ENCODE measurements around the gene GRK5.
"Not testable (repeated sequence)": the region's sequence is repeated elsewhere in the genome, so short reads cannot be mapped to it uniquely, and the experiment has no call there.

The GRK5 gene

DNA sequence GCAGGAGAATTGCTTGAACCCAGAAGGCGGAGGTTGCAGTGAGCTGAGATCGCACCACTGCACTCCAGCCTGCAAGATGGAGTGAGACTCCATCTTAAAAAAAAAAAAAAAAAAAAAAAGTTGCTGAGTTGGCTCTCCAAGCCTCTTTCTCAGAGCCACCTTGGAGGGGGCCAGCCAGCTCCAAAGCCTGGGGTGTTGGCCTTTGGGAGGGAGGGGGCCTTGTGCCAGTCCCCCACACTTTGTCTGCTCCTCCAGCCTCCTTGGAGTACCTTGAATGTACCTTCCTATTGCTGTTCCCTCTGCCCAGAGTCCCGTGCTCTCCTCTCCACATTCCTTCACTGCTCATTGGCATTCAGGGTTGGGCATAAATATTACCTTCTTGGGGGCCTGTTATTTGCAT lies 62.4 kb downstream of the GRK5 start:
- in situ Hi-C loops (cut with HindIII; ENCODE audit: low sequenced_read_pairs) = no loop called here

GRCh38 chr10:119270762-119271366 lies 63.5 kb downstream of the GRK5 start:
- in situ Hi-C loops (cut with HindIII; ENCODE audit: low sequenced_read_pairs) = no loop called here

DNA sequence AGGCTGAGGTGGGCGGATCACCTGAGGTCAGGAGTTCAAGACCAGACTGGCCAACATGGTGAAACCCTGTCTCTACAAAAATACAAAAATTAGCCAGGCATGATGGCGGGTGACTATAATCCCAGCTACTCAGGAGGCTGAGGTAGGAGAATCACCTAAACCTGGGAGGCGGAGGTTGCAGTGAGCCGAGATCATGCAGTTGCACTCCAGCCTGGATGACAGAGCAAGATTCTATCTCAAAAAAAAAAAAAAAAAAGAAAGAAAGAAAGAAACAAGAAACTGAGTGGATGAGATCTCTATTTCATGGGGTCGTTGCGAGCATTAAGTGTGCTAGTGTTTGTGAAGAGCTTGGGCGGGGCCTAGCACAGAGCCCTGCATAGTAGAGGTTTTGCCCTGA lies 65.0 kb downstream of the GRK5 start:
- in situ Hi-C loops (cut with HindIII; ENCODE audit: low sequenced_read_pairs) = not testable (repeated sequence)

DNA sequence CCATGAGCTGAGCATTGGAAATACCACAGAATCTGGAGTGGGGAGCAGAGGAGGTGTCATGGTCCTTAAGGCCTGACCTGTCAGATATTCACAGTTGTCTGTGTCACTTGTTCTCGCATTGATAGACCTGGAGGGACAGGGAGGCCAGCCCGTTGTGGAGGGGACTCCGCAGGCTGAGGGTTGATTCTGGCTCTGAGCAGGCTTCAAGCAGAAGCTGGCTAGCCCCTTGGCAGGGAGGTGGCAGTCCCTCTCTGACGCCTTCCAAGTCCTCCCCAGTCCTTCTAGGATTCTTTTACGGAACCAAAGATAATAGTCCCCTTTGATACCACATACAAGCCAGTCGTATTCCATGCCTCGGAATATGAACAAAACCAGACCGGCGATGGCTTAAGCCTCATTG lies 65.4 kb downstream of the GRK5 start:
- in situ Hi-C loops (cut with HindIII; ENCODE audit: low sequenced_read_pairs) = no loop called here

DNA sequence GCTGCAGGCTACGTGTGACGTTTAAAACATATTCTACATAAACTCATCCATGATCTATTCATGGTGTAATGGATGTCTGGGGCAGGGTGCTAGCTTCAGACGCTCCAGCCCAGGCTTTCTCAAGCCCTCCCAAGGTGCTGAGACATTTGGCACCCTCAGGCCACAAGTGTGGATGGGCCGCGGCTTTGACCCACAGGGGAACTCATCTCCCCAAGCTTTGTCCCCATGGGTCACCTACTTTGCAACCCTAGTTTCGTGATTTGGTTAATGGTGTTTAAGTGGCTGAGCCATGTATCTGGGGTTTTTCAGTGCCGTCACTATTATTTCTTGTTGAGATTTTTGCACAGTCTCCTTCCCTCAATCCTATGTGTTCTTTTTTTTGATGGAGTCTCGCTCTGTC lies 66.0 kb downstream of the GRK5 start:
- in situ Hi-C loops (cut with HindIII; ENCODE audit: low sequenced_read_pairs) = no loop called here

GRCh38 chr10:119274519-119275045 lies 67.2 kb downstream of the GRK5 start:
- in situ Hi-C loops (cut with HindIII; ENCODE audit: low sequenced_read_pairs) = loop anchor here (5.0 kb wide), 1 partner anchor 62 kb away; no protein-coding TSS in a partner anchor

DNA sequence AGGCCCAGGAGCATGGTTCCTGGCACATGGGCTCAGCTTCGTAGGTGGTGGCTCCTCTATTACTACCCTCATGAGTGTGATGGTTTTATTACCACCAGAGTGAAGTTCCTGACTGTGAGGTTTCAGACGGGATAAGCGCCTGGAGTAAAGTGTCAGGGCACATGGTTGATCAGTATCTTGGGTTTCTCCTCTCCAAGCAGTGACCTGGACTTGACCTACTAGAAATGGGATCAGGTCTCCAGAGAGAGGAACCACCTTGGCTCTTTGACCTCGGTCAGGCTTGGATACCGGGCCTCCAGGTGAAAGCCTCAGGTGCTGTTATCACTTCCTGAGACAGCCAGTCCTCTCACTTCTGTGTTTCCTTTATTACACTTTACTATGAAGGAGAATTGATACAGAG lies 67.7 kb downstream of the GRK5 start:
- in situ Hi-C loops (cut with HindIII; ENCODE audit: low sequenced_read_pairs) = loop anchor here (5.0 kb wide), 1 partner anchor 63 kb away; no protein-coding TSS in a partner anchor

- in situ Hi-C loops (cut with HindIII; ENCODE audit: low sequenced_read_pairs) = loop anchor here (5.0 kb wide), 1 partner anchor 64 kb away; no protein-coding TSS in a partner anchor
Measured at GRCh38 chr10:119276194-119276593, 68.8 kb downstream of the GRK5 start.

- in situ Hi-C loops (cut with HindIII; ENCODE audit: low sequenced_read_pairs) = loop anchor here (5.0 kb wide), 1 partner anchor 66 kb away; no protein-coding TSS in a partner anchor
Measured at GRCh38 chr10:119278126-119278709, 70.8 kb downstream of the GRK5 start.

DNA sequence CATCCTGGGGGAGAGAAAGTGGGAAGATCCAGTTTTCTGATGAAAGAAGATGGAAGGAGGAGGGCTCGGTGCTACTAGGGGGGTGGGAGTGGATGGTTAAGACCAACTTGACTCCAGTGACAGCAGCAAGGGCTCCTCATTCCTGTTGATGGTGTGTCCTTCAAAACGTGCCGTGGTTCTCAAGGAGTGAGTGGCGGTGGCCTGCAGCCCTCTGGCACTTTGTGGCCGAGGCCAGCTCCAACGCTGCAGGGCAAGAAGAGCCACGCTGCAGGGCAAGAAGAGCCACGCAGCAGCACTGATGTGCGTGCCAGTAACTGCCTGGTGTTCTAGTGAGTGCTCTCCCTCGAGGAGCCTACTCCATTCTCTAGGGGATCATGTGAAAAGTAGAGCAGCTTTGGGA lies 72.1 kb downstream of the GRK5 start:
- in situ Hi-C loops (cut with HindIII; ENCODE audit: low sequenced_read_pairs) = loop anchor here (5.0 kb wide), 1 partner anchor 67 kb away; no protein-coding TSS in a partner anchor

DNA sequence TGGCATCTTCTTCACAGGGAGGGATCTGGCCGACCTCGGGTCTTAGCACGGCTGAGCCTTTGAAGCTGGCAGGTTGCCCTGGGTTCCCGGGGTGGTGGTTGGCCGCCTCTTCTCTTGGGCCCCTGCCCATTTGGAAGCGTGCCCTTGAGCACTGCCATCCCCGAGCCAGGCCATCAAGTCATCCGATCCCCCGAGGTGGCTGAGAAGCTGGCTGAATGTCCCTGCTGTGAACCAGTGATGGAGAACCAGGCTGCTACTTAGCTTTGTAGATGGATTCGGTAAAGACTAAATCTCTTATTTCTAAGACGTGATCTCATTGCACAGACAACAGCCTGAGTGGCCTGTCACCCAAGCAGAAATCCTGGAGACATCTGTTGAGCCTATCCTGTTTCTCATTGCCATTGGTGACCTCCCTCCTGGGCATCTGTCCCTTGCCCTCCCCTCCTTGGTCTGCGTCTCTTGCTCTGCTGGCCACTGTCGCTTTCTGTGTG lies 74.3 kb downstream of the GRK5 start:
- in situ Hi-C loops (cut with HindIII; ENCODE audit: low sequenced_read_pairs) = no loop called here

- in situ Hi-C loops (cut with HindIII; ENCODE audit: low sequenced_read_pairs) = no loop called here
Measured at GRCh38 chr10:119282446-119282845, 75.1 kb downstream of the GRK5 start.

GRCh38 chr10:119283387-119283786 lies 76.0 kb downstream of the GRK5 start:
- in situ Hi-C loops (cut with HindIII; ENCODE audit: low sequenced_read_pairs) = no loop called here

- in situ Hi-C loops (cut with HindIII; ENCODE audit: low sequenced_read_pairs) = no loop called here
Measured at GRCh38 chr10:119283818-119284217, 76.4 kb downstream of the GRK5 start.

- in situ Hi-C loops (cut with HindIII; ENCODE audit: low sequenced_read_pairs) = no loop called here
Measured at GRCh38 chr10:119284679-119285096, 77.3 kb downstream of the GRK5 start.

GRCh38 chr10:119285495-119286267 lies 78.3 kb downstream of the GRK5 start:
- in situ Hi-C loops (cut with HindIII; ENCODE audit: low sequenced_read_pairs) = no loop called here

- in situ Hi-C loops (cut with HindIII; ENCODE audit: low sequenced_read_pairs) = no loop called here
Measured at GRCh38 chr10:119286516-119286915, 79.1 kb downstream of the GRK5 start.

DNA sequence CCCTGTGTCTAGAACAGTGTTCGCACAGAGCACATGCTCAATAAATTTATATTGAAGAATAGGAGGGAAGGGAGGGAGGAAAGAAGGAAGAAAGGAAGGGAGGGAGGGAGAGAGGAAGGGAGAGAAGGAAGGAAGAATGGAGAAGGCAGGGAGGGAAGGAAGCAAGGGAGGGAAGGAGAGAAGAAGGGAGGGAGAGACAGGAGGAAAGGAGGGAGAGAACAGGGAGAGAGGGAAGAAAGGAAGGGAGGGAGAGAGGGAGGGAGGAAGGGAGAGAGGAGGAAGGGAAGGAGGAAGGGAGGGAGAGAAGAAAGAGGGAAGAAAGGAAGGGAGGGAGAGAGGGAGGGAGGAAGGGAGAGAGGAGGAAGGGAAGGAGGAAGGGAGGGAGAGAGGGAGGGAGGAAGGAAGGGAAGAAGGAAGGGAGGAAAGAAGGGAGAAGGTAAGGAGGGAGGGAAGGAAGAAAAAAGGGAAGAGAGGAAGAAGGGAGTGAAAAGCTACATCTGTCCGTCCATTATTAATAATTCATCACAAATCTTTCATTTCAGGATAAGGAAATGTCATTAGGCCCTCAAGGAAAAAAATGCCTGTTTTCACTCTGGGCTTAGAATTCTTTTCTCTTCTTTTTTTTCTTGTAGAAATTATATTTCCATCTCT lies 79.7 kb downstream of the GRK5 start:
- in situ Hi-C loops (cut with HindIII; ENCODE audit: low sequenced_read_pairs) = no loop called here

GRCh38 chr10:119288574-119289001 lies 81.2 kb downstream of the GRK5 start:
- in situ Hi-C loops (cut with HindIII; ENCODE audit: low sequenced_read_pairs) = no loop called here

- in situ Hi-C loops (cut with HindIII; ENCODE audit: low sequenced_read_pairs) = no loop called here
Measured at GRCh38 chr10:119289227-119289920, 82.0 kb downstream of the GRK5 start.
